ENCODE measurements around the gene STOX1.
A peak's percentile ranks its signal among the peaks of the same experiment; 100 is the strongest.
"Not testable (repeated sequence)": the region's sequence is repeated elsewhere in the genome, so short reads cannot be mapped to it uniquely, and the experiment has no call there.

The STOX1 gene, protein sequence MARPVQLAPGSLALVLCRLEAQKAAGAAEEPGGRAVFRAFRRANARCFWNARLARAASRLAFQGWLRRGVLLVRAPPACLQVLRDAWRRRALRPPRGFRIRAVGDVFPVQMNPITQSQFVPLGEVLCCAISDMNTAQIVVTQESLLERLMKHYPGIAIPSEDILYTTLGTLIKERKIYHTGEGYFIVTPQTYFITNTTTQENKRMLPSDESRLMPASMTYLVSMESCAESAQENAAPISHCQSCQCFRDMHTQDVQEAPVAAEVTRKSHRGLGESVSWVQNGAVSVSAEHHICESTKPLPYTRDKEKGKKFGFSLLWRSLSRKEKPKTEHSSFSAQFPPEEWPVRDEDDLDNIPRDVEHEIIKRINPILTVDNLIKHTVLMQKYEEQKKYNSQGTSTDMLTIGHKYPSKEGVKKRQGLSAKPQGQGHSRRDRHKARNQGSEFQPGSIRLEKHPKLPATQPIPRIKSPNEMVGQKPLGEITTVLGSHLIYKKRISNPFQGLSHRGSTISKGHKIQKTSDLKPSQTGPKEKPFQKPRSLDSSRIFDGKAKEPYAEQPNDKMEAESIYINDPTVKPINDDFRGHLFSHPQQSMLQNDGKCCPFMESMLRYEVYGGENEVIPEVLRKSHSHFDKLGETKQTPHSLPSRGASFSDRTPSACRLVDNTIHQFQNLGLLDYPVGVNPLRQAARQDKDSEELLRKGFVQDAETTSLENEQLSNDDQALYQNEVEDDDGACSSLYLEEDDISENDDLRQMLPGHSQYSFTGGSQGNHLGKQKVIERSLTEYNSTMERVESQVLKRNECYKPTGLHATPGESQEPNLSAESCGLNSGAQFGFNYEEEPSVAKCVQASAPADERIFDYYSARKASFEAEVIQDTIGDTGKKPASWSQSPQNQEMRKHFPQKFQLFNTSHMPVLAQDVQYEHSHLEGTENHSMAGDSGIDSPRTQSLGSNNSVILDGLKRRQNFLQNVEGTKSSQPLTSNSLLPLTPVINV

DNA sequence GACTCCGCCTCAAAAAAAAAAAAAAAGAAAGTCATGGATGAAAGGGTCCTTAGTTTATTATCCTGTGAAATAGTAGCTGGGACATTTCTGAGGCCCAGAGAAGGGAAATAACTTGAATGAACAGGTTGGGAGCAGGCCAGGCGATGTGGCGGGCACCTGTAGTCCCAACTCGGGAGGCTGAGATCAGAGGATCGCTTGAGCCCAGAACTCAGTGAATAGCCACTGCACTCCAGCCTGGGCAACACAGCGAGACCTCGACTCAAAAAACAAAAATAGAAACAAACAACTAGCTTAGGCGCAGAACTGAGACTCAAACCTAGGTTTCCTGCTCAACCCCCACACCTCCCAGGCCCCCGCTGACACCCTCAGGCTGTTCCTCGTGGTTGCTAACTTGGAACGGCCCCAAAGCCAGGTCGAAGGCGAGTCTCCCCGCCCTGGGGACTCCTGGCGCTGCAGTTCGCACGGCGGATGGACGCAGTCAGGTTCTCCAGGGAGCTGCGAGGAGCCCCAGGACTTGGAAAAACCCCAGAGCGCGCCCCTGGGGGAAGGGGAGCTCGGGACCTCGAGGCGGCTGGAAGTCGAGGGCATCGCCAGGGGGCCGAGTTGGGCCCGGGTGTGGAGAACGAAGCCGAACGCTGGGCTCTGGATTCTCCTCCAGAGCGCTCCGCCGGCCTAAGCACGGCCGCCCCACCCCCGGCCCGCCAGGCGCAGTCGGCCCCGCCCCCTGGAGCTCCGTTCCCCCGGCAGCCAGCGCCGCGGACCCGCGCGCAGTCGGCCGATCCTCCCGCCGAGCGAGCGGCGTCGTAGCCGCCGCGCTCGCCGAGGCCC lies at the start of gene STOX1:
STOX1 (plus strand) TSS at position 768 of the 828 bp plus-strand sequence. CDS start 93 bp downstream, outside the sequence.
- DNase-seq (ENCODE audit: low read depth in 1 of 2, low spot score in 1 of 2): peak; percentile 4 to 28

DNA sequence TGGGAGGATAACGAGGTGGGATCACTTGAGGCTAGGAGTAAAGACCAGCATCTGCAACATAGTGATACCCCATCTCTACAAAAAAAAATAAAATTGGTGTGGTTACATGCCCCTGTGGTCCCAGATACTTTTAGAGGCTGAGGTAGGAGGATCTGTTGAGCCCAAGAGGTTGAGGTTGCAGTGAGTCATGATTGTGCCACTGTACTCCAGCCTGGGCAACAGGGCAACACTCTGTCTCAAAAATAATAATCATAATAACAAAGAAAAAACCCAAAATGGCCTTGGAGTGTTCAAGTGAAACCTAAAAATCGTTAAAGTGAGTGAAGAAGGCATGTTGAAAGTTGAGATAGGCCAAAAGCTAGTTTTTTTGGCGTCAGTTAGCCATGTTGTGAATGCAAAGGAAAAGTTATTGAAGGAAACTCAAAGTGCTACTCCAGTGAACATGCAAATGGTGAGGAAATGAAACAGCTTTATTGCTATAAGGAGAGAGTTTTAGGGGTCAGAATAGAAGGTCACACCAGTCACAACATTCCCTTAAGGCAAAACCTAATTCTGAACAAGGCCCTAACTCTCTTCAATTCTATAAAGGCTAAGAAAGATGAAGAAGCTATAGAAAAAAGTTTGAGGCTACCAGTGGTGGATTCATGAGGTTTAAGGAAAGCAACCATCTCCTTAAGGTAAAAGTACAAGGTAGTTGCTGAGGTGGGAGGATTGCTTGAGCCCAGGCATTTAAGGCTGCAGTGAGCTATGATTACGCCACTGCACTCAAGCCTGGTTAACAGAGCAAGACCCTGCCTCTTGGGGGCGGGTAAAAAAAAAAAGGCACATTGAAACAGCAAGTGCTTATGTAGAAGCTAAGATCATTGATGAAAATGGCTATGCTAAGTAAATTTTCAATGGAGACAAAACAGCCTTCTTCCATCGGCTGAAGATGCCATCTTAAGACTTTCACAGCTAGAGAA lies 45.4 kb upstream of the STOX1 start:
- DNase-seq (ENCODE audit: low read depth in 1 of 2, low spot score in 1 of 2): no peak

DNA sequence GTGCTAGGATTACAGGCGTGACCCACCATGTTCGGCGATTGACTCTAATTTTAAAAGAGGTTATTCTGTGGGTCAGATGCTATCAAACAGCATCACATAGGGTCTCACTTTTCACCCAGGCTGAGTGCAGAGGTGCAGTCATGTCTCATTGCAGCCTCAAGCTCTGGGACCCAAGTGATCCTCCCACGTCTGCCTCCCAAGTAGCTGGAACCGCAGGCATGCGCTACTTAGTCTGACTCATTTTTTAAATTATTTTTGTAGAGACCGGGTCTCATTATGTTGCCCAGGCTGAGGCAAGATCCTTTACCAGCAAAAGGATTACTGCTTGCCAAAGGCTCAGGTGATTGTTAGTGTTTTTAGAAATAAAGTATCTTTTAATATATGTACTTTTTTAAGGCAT lies 42.9 kb upstream of the STOX1 start:
- DNase-seq (ENCODE audit: low read depth in 1 of 2, low spot score in 1 of 2): no peak

DNA sequence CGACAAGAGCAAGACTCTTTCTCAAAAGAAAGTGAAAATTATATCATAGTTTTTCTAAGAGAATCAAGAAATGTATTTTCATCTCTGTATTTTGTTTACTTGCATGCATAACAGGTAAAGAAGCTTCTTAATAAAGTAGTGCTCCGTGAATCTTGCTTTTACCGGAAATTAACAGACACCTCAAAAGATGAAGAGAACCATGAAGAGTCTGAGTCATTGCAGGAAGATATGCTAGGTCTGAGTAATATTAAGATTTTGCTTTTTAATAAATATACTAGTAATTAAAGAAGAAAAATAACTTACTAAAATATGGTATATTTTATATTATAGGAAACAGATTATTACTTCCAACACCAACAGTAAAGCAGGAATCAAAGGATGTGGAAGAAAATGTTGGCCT lies 39.5 kb upstream of the STOX1 start:
- DNase-seq (ENCODE audit: low read depth in 1 of 2, low spot score in 1 of 2): no peak

DNA sequence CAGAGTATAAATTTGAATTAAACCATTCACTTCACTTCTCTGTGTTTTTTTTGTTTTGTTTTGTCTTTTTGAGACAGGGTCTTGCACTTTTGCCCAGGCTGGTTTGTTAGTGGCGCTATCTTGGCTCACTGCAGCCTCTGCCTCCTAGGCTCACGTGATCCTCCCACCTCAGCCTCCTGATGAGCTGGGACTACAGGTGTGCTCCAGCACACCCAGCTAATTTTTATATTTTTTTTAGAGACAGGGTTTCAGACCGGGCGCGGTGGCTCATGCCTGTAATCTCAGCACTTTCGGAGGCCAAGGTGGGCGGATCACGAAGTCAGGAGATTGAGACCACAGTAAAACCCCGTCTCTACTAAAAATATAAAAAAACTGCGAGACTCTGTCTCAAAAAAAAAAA lies 36.9 kb upstream of the STOX1 start:
- no peak for DNase-seq (ENCODE audit: low read depth in 1 of 2, low spot score in 1 of 2)

DNA sequence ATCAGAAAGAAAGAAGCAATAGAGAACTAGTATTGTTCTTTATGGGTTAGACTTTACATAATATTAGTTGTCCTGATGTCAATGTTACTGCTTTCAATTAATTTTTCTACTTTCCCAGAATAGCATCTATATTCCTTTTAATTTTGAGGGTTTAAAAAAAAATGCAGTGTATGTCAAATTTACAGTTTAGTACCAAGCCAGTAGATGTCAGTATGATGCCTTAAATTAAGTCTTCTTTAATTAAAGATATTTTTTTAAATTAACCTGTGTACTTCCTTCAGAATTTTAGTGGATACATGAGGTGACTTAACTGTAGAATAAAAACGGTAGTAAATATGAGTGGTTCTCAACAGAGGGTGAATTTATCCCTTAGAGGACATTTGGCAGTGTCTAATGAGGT lies 35.2 kb upstream of the STOX1 start:
- no peak for DNase-seq (ENCODE audit: low read depth in 1 of 2, low spot score in 1 of 2)

DNA sequence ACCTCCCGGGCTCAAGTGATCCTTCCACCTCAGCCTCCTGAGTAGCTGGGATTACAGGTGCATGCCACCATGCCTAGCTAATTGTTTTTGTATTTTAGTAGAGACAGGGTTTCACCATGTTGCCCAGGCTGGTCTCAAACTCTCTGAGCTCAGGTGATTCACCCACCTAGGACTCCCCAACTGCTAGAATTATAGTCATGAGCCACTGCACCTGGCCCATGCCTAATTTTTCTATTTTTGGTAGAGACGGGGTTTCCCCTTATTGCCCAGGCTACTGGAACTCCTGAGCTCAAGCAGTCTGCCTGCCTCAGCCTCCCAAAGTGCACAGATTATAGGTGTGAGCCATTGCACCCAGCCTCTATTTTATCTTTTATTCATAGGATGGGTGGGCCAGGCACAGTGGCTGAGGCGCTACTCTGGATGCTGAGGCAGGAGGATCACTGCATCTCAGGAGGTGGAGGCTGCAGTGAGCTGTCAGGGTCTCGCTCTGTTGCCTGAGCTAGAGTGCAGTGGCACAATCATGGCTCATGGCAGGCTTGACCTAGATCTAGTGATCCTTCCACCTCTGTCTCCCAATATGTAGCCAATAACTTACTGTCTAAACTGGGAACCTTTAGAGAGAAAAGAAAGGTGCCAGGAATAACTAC lies 31.3 kb upstream of the STOX1 start:
- no peak for DNase-seq (ENCODE audit: low read depth in 1 of 2, low spot score in 1 of 2)

DNA sequence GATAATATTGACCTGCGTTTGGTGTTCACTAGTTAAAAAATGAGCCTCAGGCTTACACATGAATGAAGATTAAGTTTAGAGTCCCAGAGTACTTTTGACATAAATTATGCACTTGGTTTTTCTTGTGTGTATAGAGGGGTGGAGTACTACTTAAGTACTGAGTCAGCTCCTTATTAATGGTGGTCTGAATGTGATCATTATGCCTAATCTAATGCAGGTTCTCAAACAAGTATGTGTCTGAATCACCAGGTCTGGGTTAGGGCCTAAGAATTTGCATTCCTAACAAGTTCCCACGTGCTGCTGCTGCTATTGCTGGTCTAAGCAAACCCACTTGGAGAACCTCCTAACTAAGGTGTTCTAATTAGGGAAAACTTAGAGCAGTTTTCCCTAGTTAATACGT lies 30.7 kb upstream of the STOX1 start:
- DNase-seq (ENCODE audit: low read depth in 1 of 2, low spot score in 1 of 2): no peak

DNA sequence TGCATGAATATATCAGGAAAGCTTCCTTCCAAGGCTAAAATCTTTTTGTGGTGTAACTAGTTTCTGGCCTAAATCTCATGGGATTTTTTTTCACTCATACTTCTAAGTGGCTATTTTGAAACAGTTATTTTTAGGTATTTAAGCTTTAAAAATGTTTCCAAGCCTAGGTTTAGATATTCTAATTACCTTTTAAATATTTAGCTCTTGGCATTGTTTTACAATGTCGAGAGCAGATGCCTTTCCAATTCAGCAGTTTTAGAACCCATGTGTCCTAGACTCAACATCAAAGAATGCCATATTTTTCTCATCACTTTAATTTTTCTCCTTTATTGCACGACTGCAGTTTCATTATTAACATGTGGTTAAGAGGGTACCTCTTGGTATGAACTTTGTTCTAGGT lies 27.1 kb upstream of the STOX1 start:
- DNase-seq (ENCODE audit: low read depth in 1 of 2, low spot score in 1 of 2): no peak

DNA sequence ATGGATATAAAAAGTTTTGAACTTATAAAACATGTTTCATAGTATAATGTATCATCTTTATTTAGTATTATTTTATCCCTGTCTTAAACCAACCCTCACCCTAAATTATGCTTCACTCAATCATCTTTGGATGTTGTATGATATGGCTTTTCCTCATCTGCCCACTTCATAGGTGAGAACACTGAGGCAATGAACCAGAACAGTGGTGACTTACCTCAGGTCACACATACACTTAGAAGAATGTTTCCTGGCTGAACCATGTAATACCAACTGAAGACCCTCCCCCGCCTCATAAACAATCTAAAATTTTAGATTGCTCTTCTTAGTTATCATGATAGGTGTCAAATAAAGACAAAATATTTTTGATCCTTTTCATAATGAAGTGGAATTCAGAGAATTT lies 22.6 kb upstream of the STOX1 start:
- no peak for DNase-seq (ENCODE audit: low read depth in 1 of 2, low spot score in 1 of 2)

DNA sequence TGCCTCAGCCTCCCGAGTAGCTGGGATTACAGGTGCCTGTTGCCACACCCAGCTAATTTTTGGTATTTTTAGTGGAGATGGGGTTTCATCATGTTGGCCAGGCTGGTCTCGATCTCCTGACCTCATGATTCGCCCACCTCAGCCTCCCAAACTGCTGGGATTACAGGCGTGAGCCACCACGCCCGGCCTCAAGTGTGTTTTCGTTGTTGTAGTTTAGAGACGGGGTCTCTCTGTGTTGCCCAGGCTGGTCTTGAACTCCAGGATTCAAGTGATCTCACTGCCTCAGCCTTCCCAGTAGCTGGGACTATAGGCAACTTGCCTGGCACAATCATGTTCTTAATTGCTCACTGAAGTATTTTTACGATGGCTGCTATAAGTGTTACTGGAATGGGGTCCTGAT lies 16.5 kb upstream of the STOX1 start:
- DNase-seq (ENCODE audit: low read depth in 1 of 2, low spot score in 1 of 2): not testable (repeated sequence)

DNA sequence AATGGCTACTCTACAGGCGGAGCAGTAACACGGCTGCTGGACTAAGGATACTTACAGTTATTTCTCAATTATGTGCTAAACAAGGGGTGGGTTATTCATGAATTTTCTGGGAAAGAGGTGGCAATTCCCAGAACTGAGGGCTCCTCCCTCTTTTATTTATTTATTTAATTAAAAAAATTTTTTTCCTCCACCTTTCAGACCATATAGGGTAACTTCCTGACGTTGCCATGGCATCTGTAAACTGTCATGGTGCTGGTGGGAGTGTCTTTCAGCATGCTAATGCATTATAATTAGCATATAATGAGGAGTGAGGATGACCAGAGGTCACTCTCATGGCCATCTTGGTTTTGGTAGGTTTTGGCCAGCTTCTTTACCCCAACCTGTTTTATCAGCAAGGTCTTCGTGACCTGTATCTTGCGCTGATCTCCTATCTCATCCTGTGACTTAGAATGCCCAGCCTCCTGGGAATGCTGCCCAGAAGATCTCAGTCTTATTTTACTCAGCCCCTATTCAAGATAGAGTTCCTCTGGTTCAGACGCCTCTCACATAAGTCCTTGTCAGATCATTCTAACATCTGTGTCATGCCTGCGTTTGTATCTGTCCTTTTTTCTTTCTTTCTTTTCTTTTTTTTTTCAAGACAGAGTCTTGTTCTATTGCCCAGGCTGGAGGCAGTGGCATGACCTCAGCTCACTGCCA lies 15.9 kb upstream of the STOX1 start:
- DNase-seq (ENCODE audit: low read depth in 1 of 2, low spot score in 1 of 2): no peak

DNA sequence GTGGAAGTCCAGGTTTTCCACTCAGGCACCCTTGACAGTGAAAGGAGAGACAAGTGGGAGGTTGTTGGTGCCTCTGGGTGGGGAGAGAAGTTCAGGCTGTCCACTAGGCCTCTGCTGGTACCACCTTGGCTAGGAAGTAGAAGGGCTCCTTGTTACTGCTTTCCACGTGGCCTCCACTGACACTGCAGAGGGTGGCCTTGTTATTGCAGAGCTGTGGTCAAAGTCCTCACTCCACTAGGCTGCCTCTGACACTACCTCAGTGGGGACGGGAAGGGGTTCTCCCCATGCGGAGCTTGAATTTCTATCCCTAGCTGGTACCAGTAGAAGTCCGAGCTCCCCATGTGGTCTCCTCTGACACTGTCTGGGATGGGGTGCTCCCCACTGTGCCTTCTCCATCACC lies 14.9 kb upstream of the STOX1 start:
- DNase-seq (ENCODE audit: low read depth in 1 of 2, low spot score in 1 of 2): no peak

DNA sequence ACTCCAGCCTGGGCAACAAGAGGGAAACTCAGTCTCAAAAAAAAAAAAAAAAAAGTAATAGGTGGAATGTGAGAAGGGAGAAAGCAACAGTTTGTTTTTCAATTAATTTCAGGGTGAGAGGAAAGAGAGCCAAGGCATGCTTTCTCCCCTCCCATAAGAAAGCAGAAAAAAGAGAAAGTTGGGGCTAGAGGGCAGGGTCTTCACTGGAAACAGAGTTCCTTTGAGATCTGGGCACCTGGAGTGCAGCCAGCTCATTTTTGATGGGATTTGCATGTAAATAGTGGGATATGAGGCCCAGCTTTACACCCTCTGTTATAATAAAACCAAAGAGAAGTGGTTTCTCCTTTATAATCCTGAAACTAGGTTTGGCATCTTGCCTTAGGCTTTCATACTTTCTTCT lies 13.8 kb upstream of the STOX1 start:
- no peak for DNase-seq (ENCODE audit: low read depth in 1 of 2, low spot score in 1 of 2)

DNA sequence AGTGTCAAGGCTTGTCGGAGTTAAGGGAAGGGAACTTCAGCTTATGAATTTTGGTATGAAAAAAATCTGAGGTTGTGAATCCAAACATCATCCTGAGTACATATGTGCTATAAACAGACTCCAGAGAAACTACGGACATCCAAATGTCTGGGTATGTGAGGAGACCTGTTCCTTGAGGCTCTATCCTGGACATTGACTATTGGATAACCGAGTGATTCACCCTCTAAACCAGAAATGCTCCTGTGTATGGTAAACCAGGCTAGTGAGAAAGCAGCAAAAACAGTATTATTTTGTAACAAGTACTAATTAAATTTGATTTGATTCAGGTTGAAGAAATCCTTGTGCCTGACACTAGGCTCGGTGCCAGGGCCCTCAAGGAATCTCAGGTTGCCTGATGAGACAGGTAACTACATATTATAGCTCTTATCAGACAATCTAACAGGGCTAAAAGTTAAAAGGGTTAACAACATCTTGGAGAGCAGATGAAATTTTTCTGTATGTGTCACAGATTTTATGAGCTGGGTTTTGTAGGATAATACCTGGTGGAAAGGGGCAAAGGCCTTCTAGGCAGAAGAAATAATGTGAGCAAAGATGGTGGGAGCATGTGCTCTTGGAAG lies 10.4 kb upstream of the STOX1 start:
- DNase-seq (ENCODE audit: low read depth in 1 of 2, low spot score in 1 of 2): no peak

DNA sequence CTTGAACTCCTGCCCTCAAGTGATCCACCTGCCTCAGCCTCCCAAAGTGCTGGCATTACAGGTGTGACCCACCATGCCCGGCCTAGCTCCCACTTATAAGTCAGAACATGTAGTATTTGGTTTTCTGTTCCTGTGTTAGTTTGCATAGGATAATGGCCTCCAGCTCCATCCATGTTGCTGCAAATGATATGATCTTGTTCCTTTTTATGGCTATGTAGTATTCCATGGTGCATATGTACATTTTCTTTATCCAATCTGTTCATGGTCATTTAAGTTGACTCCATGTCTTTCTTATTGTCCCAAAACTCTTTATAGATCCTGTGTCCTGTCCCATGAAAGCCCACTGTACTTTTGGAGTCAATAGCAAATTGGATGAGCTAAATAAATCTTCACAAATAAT lies 7.0 kb upstream of the STOX1 start:
- not testable (repeated sequence) for DNase-seq (ENCODE audit: low read depth in 1 of 2, low spot score in 1 of 2)

DNA sequence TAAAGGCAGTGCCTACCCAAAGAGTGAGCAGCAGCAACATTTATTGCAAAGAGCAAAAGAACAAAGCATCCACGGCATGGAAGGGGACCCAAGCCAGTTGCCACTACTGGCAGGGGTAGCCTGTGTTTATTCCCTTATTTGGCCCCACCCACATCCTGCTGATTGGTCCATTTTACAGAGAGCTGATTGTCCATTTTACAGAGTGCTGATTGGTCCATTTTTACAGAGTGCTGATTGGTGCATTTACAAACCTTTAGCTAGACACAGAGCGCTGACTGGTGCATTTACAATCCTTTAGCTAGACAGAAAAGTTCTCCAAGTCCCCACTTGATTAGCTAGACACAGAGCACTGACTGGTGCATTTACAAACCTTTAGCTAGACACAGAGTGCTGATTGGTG lies 4.7 kb upstream of the STOX1 start:
- not testable (repeated sequence) for DNase-seq (ENCODE audit: low read depth in 1 of 2, low spot score in 1 of 2)

DNA sequence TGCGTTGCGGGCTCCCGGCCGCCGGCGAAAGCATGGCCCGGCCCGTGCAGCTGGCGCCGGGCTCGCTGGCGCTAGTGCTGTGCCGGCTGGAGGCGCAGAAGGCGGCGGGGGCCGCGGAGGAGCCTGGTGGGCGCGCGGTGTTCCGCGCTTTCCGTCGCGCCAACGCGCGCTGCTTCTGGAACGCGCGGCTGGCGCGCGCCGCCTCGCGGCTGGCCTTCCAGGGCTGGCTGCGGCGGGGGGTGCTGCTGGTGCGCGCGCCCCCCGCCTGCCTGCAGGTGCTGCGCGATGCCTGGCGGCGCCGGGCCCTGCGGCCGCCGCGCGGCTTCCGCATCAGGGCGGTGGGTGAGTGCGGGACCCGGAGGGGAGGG lies 245 bp downstream of the STOX1 start:
- not testable (repeated sequence) for DNase-seq (ENCODE audit: low read depth in 1 of 2, low spot score in 1 of 2)

Measured in activated T-helper 1 cell treated with anti-CD3 and anti-CD28 coated beads, Interleukin-2, amount 50 U/mL, for 16 hours (primary cell).